Fibroblast of lung (primary cell): ENCODE measurements around the gene DACH2. TPM values are rescaled to one million over a fixed set of nuclear protein-coding genes. Genes with fewer than 3 reads are reported as not detected.

ENCODE experiments used
- DNase-seq, 2 donors: peaks; one replicate each; pipeline versions ENCODE4 v3.0.0 to v3.0.0-alpha.2; 2010; ENCODE audit warnings: low read depth in 2 of 2
- H2AFZ ChIP-seq: 2 replicates; pipeline ENCODE4 v1.5.1; 2012; ENCODE audit warnings: low read length, control low read depth, inconsistent platforms
- H3K27ac ChIP-seq: 2 replicates; pipeline ENCODE4 v1.5.1; 2011; ENCODE audit warnings: low read length, control low read depth; ENCODE audit not compliant: insufficient read depth
- H3K27me3 ChIP-seq: 2 replicates; pipeline ENCODE4 v1.5.1; 2011; ENCODE audit warnings: mild to moderate bottlenecking, low read length; ENCODE audit not compliant: control insufficient read depth, insufficient read depth
- H3K36me3 ChIP-seq: 2 replicates; pipeline ENCODE4 v1.5.1; 2011; ENCODE audit warnings: low read length; ENCODE audit not compliant: control insufficient read depth, insufficient read depth
- H3K4me1 ChIP-seq: 2 replicates; pipeline ENCODE4 v1.5.1; 2011; ENCODE audit warnings: low read length; ENCODE audit not compliant: control insufficient read depth, insufficient read depth; ENCODE audit errors: extremely low read depth
- H3K4me2 ChIP-seq: 2 replicates; pipeline ENCODE4 v1.5.1; 2011; ENCODE audit warnings: low read length, control low read depth; ENCODE audit not compliant: insufficient read depth; ENCODE audit errors: extremely low read depth
- H3K4me3 ChIP-seq, 4 experiments: fragments of 200-600 bp in 1 of 4; sonication (generic) in 1 of 4; replicated peaks in 1 of 4; 2 replicates each; pipeline ENCODE4 v1.5.1; 2011 to 2016; ENCODE audit warnings: low read length in 4 of 4, low read depth in 3 of 4, mild to moderate bottlenecking in 3 of 4, control low read depth in 2 of 4, inconsistent platforms in 1 of 4, mixed read lengths in 1 of 4; ENCODE audit not compliant: insufficient read depth in 1 of 4; ENCODE audit errors: control extremely low read depth in 1 of 4
- H3K79me2 ChIP-seq: 2 replicates; pipeline ENCODE4 v1.5.1; 2012; ENCODE audit warnings: mild to moderate bottlenecking, low read length, inconsistent platforms; ENCODE audit not compliant: control insufficient read depth, insufficient read depth
- H3K9ac ChIP-seq: 2 replicates; pipeline ENCODE4 v1.5.1; 2011; ENCODE audit warnings: mild to moderate bottlenecking, low read length, control low read depth; ENCODE audit not compliant: insufficient read depth
- H3K9me3 ChIP-seq: 2 replicates; pipeline ENCODE4 v1.5.1; 2012; ENCODE audit warnings: low read depth, low read length; ENCODE audit not compliant: control insufficient read depth, insufficient read depth
- H4K20me1 ChIP-seq: 2 replicates; pipeline ENCODE4 v1.5.1; 2011; ENCODE audit warnings: low read length; ENCODE audit not compliant: control insufficient read depth, insufficient read depth; ENCODE audit errors: extremely low read depth
- CTCF ChIP-seq, 2 donors: IDR thresholded peaks in 1 of 2; conservative IDR thresholded peaks in 1 of 2; 1 replicate in 1 of 2; 2 replicates in 1 of 2; pipeline ENCODE4 v1.5.1; 2011 to 2012; ENCODE audit warnings: low read length in 2 of 2, control low read depth in 1 of 2, inconsistent platforms in 1 of 2, low read depth in 1 of 2, mild to moderate bottlenecking in 1 of 2
- EZH2 ChIP-seq: IDR thresholded peaks from 2 replicates; pipeline ENCODE4 v1.5.1; 2012; ENCODE audit warnings: low read length, control low read depth, mild to moderate bottlenecking; ENCODE audit errors: missing control alignments
- polyA plus RNA-seq, 2 donors: library from polyadenylated mRNA; depleted of rRNA in 1 of 2; stranded (reverse) in 1 of 2; unstranded in 1 of 2; fragments of >200 nt; gene quantifications; 2 replicates each; pipeline ENCODE4 v1.2.1, GENCODE V29; 2011 to 2012; ENCODE audit warnings: missing spikeins in 1 of 2
- total RNA-seq: library from RNA; depleted of rRNA; stranded (reverse); fragments of >200 nt; gene quantifications from 2 replicates; pipeline ENCODE4 v1.2.1, GENCODE V29; 2014

The DACH2 gene
- total and polyA plus RNA-seq, 2 donors (not counting 1 experiment from before 2014, with no cell fraction given): 0.24 to 0.99 TPM

GRCh38 chrX:86348669-86349068 is 200.4 kb downstream of the DACH2 start:
- no peak overlapping the region for H3K9ac ChIP-seq
- no peaks in the 10 kb centered on the region for H4K20me1 ChIP-seq
- H3K4me1 ChIP-seq: no peaks in the 10 kb centered on the region
- no peak overlapping the region for H3K4me3 ChIP-seq
- no peaks in the 10 kb centered on the region for H3K9me3 ChIP-seq
- H2AFZ ChIP-seq: no peak overlapping the region
- H3K27me3 ChIP-seq: no peaks in the 10 kb centered on the region
- H3K4me2 ChIP-seq: no peak overlapping the region
- H3K36me3 ChIP-seq: no peaks in the 10 kb centered on the region
- TF ChIP-seq EZH2 (no peak), CTCF (conservative IDR thresholded peaks at IDR 0.05 in 1 of 2, IDR thresholded peaks at IDR 0.05 in 1 of 2; ENCODE audit: low read depth in 1 of 2, low read length in 2 of 2) (no peak)
- no peaks in the 10 kb centered on the region for H3K79me2 ChIP-seq
- no peak overlapping the region for H3K27ac ChIP-seq
- DNase-seq: no peak

- Histone ChIP-seq H2AFZ (no peak overlapping the region), H3K4me3 (no peak overlapping the region), H3K36me3 (no peaks in the 10 kb centered on the region), H3K79me2 (no peaks in the 10 kb centered on the region), H3K4me2 (no peak overlapping the region), H3K27ac (no peak overlapping the region), H3K27me3 (no peaks in the 10 kb centered on the region), H3K9me3 (no peaks in the 10 kb centered on the region), H3K9ac (no peak overlapping the region), H3K4me1 (no peaks in the 10 kb centered on the region), H4K20me1 (no peaks in the 10 kb centered on the region)
- no peak for DNase-seq
- TF ChIP-seq CTCF (conservative IDR thresholded peaks at IDR 0.05 in 1 of 2, IDR thresholded peaks at IDR 0.05 in 1 of 2; ENCODE audit: low read depth in 1 of 2, low read length in 2 of 2) (no peak), EZH2 (no peak)
Measured at GRCh38 chrX:86349115-86349514, 200.9 kb downstream of the DACH2 start.

- DNase-seq: peak in 1 of 2 donors; percentile 2
- Histone ChIP-seq H4K20me1 (no peaks in the 10 kb centered on the region), H3K4me3 (no peak overlapping the region), H3K9ac (no peak overlapping the region), H3K79me2 (no peaks in the 10 kb centered on the region), H3K36me3 (no peaks in the 10 kb centered on the region), H2AFZ (no peak overlapping the region), H3K9me3 (no peaks in the 10 kb centered on the region), H3K27me3 (no peaks in the 10 kb centered on the region), H3K4me1 (no peaks in the 10 kb centered on the region), H3K4me2 (no peak overlapping the region), H3K27ac (no peak overlapping the region)
- TF ChIP-seq EZH2: no peak
- no peak for TF ChIP-seq CTCF (conservative IDR thresholded peaks at IDR 0.05 in 1 of 2, IDR thresholded peaks at IDR 0.05 in 1 of 2; ENCODE audit: low read depth in 1 of 2, low read length in 2 of 2)
Measured at GRCh38 chrX:86369847-86370630, 221.8 kb downstream of the DACH2 start.
